Measurements from ENCODE around the gene BLOC1S5. TPM values are rescaled to one million over a fixed set of nuclear protein-coding genes. Genes with fewer than 3 reads are reported as not detected.

Gene BLOC1S5
- polyA plus RNA-seq, 2 of the 4 experiments (the other 2 are of a cell fraction), result 10.2 to 10.8 TPM

GRCh38 chr6:8105791-8106190 lies 41.6 kb upstream of the BLOC1S5 start (continued):
- TF ChIP-seq SREBF2 (IDR thresholded peaks at IDR 0.05), result no peak
- no peak for TF ChIP-seq KDM5A (IDR thresholded peaks at IDR 0.05)
- TF ChIP-seq RFX5 (IDR thresholded peaks at IDR 0.05), result no peak
- TF ChIP-seq HOXB13 (CRISPR knock-in tag; IDR thresholded peaks at IDR 0.05; ENCODE audit: low read depth), result no peak

- TF ChIP-seq BCL3 (IDR thresholded peaks at IDR 0.05), result no peak
- no peak for TF ChIP-seq FOSL2 (IDR thresholded peaks at IDR 0.05)
- TF ChIP-seq FOSL2 (CRISPR knock-in tag; IDR thresholded peaks at IDR 0.05), result no peak
- no peak for TF ChIP-seq REST (IDR thresholded peaks at IDR 0.05)
- no peak for TF ChIP-seq MAX (IDR thresholded peaks at IDR 0.05)
- TF ChIP-seq USF2 (IDR thresholded peaks at IDR 0.05), result no peak
- TF ChIP-seq EHF (CRISPR knock-in tag; IDR thresholded peaks at IDR 0.05), result no peak
- TF ChIP-seq TP53 (CRISPR knock-in tag; IDR thresholded peaks at IDR 0.05), result no peak
- no peak for TF ChIP-seq HEYL (CRISPR knock-in tag; IDR thresholded peaks at IDR 0.05)
- no peak for TF ChIP-seq EP300 (IDR thresholded peaks at IDR 0.05)
- TF ChIP-seq CBX2 (IDR thresholded peaks at IDR 0.05; ENCODE audit: borderline replicate concordance, low read depth), result no peak
- TF ChIP-seq NPAS2 (CRISPR knock-in tag; IDR thresholded peaks at IDR 0.05; ENCODE audit: borderline replicate concordance), result no peak
- TF ChIP-seq JUNB (IDR thresholded peaks at IDR 0.05), result no peak
- no peak for TF ChIP-seq MAZ (IDR thresholded peaks at IDR 0.05; ENCODE audit: borderline replicate concordance, low read depth, low read length)
- no peak for TF ChIP-seq SMC3 (IDR thresholded peaks at IDR 0.05)
- no peak for TF ChIP-seq CHD2 (IDR thresholded peaks at IDR 0.05; ENCODE audit: low read length, partially characterized antibody)
- no peak for TF ChIP-seq MAFK (IDR thresholded peaks at IDR 0.05; ENCODE audit: partially characterized antibody)
- TF ChIP-seq HDAC2 (IDR thresholded peaks at IDR 0.05), result no peak
- no peak for TF ChIP-seq CBX8 (IDR thresholded peaks at IDR 0.05)
- ChIA-PET CTCF (no interaction called here), POLR2A (no interaction called here)
- no peak overlapping the region for H3K4me3 ChIP-seq
- ATAC-seq, result no peak
- DNase-seq (ENCODE audit: low read depth in 1 of 2, low spot score in 1 of 2), result no peak
- FAIRE-seq, result no peak
- H3K4me2 ChIP-seq, result no peak overlapping the region
- H3K4me1 ChIP-seq, result peaks cover 24% of the 10 kb centered on the region
- no peak overlapping the region for H3K27ac ChIP-seq
- H3K9me3 ChIP-seq, result no peaks in the 10 kb centered on the region
Observed at GRCh38 chr6:8103726-8104125, 39.5 kb upstream of the BLOC1S5 start.

All from A549 (cell line).